Measurements from ENCODE around the gene MASP1.
A peak's percentile ranks its signal among the peaks of the same experiment; 100 is the strongest.

The MASP1 gene, protein sequence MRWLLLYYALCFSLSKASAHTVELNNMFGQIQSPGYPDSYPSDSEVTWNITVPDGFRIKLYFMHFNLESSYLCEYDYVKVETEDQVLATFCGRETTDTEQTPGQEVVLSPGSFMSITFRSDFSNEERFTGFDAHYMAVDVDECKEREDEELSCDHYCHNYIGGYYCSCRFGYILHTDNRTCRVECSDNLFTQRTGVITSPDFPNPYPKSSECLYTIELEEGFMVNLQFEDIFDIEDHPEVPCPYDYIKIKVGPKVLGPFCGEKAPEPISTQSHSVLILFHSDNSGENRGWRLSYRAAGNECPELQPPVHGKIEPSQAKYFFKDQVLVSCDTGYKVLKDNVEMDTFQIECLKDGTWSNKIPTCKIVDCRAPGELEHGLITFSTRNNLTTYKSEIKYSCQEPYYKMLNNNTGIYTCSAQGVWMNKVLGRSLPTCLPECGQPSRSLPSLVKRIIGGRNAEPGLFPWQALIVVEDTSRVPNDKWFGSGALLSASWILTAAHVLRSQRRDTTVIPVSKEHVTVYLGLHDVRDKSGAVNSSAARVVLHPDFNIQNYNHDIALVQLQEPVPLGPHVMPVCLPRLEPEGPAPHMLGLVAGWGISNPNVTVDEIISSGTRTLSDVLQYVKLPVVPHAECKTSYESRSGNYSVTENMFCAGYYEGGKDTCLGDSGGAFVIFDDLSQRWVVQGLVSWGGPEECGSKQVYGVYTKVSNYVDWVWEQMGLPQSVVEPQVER

GRCh38 chr3:187291512-187292132, at the start of gene MASP1:
TSS of gene MASP1 (minus strand) at chr3:187291737. CDS start at chr3:187291632, 105 bp downstream.
- FAIRE-seq = no peak

GRCh38 chr3:187340578-187340977, 49.0 kb upstream of the MASP1 start:
- FAIRE-seq = no peak
- no peak for DNase-seq (ENCODE audit: insufficient read length, low spot score)

More at GRCh38 chr3:187291512-187292132, at the start of gene MASP1:
- no peak for DNase-seq (ENCODE audit: insufficient read length, low spot score)

- FAIRE-seq (no peak), DNase-seq (ENCODE audit: insufficient read length, low spot score) (no peak)
Observed at GRCh38 chr3:187336322-187336721, 44.8 kb upstream of the MASP1 start.

- FAIRE-seq = no peak
- DNase-seq (ENCODE audit: insufficient read length, low spot score) = no peak
Observed at GRCh38 chr3:187334904-187335303, 43.4 kb upstream of the MASP1 start.

DNA sequence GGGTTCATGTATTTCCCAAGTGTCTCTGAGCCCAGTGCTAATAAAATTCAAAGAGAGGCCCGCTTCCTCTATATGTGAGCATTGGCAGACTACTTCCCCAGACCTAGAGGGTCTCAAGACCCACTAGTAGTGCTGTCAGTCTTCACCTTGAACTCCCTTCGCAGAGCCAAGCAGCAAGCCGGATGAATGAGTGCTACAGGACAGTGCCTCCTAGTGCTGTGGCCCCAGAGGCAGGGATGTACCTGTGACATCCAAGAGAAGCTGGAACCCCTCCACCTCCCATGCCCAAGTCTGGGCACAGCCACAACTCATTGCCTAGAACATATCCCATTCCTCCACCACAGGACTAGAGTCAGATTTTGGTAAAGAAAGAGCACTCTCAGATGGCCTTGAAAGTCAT, 37.2 kb upstream of the MASP1 start:
- FAIRE-seq = no peak

GRCh38 chr3:187327845-187328244, 36.3 kb upstream of the MASP1 start:
- DNase-seq (ENCODE audit: insufficient read length, low spot score) = no peak
- FAIRE-seq = no peak

More for the DNA sequence above, 37.2 kb upstream of the MASP1 start:
- no peak for DNase-seq (ENCODE audit: insufficient read length, low spot score)

DNA sequence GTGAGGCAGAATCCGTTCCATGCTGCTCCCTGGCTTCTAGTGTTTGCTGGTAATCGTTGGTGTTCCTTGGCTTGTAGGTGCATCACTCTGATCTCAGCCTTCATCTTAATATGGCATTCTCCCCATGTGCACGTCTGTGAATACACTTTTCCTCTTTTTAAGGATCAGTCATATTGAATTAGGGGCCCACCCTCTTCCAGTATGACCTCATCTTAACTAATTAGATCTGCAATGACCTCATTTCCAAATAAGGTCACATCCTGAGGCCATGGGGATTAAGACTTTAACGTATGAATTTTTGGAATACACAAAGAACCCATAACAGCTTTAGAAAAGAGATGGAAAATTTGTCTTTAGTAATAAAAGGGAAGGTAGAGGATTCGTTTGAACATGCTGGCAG, 34.1 kb upstream of the MASP1 start:
- no peak for DNase-seq (ENCODE audit: insufficient read length, low spot score)
- no peak for FAIRE-seq

GRCh38 chr3:187323091-187323490, 31.6 kb upstream of the MASP1 start:
- DNase-seq (ENCODE audit: insufficient read length, low spot score) = no peak
- no peak for FAIRE-seq

- FAIRE-seq = no peak
- DNase-seq (ENCODE audit: insufficient read length, low spot score) = no peak
Observed at GRCh38 chr3:187322291-187322690, 30.8 kb upstream of the MASP1 start.

- DNase-seq (ENCODE audit: insufficient read length, low spot score) = no peak
- no peak for FAIRE-seq
Observed at GRCh38 chr3:187321766-187322165, 30.2 kb upstream of the MASP1 start.

DNA sequence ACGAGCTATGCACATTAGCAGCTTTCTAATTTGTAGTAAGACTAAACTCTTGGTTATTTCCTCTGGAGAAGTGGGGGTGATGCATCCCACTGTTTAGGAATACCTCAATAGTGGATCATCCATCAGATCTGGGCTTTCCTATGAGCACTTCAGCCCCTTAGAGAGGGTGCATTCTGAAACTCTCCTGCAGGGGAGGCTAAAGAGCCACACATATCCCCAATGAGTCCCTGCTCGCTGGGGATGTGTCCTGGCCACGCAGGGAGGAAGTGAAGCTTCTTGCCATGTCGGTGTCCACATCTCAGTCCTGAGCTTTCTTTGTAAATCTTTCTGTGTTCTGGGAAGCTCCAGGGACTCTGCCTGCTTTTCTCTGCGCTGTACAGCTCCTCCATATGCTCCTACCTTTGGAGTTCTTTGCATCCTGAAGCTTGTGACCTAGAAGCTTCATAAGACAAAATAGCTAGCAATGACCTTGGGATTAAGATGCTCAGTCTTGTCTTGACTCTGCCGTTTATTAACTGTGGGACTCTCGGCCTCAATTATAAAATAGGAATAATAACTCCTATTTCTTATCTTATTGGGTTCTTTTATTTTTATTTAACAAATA, 28.3 kb upstream of the MASP1 start:
- DNase-seq (ENCODE audit: insufficient read length, low spot score) (peak; percentile 33), FAIRE-seq (peak; percentile 90)

DNA sequence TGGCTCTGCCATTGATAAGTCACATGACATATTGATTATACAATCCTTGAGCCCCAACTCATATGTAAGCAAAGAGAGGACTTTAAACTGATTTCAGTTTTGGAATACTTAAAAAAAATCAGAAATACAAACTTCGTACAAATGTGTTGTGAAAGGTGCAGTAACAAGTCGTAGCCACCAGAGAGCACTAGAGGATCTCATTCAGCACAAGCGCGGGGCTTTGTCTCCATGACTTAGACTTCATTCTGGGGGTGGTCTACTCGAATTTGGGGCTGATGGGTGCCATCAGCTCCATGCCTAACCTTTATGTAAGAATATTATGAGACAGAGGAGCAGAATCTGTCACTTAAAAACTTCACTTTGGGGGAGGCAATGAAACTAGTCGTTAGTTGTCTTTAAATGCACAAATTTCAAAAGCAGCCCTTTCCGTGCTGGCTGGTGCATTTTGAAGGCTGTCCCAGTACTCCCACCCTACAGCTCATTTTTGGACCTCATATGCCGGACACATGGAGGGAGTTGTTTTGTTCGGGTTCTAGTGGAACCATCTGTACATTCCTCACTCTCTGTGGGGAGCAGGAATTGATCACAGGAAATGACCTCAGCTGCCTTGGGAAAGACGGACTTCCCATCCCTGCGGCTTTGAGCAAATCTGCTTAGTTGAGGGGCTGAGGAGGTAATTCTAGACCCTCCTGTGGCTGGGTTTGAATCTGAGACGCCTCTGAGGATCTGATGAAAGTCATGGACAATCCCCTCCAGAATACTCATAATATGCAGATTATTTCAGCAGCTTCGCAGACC, 27.5 kb upstream of the MASP1 start:
- DNase-seq (ENCODE audit: insufficient read length, low spot score) = peak; percentile 19
- FAIRE-seq = peak; percentile 76

- no peak for DNase-seq (ENCODE audit: insufficient read length, low spot score)
- FAIRE-seq = no peak
Observed at GRCh38 chr3:187315872-187316271, 24.3 kb upstream of the MASP1 start.

GRCh38 chr3:187314176-187314575, 22.6 kb upstream of the MASP1 start:
- no peak for DNase-seq (ENCODE audit: insufficient read length, low spot score)
- no peak for FAIRE-seq

GRCh38 chr3:187310954-187311470, 19.5 kb upstream of the MASP1 start:
- DNase-seq (ENCODE audit: insufficient read length, low spot score) (no peak), FAIRE-seq (no peak)

GRCh38 chr3:187310226-187310625, 18.7 kb upstream of the MASP1 start:
- FAIRE-seq = no peak
- DNase-seq (ENCODE audit: insufficient read length, low spot score) = no peak

DNA sequence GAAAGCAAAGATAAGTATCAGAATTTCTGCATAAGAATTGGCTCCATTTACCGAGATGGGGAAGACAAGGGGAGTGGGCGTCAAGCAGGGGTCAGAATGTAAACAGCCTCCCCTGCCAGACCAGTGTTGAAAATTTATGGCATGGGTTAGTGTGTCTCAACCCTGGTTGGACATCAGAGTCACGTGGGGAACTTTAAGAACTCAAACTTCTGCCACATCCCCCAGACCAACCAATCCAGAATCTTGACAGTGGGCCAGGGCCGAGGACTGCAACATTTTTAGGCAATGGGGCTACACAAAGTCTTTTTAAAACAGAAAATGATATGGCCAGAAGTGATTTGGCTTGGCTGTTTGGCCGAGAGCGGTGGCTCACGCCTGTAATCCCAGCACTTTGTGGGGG, 14.3 kb upstream of the MASP1 start:
- FAIRE-seq (no peak), DNase-seq (ENCODE audit: insufficient read length, low spot score) (no peak)

GRCh38 chr3:187299611-187300010, 8.1 kb upstream of the MASP1 start:
- DNase-seq (ENCODE audit: insufficient read length, low spot score) (no peak), FAIRE-seq (no peak)

- DNase-seq (ENCODE audit: insufficient read length, low spot score) (no peak), FAIRE-seq (no peak)
Observed at GRCh38 chr3:187296911-187297310, 5.4 kb upstream of the MASP1 start.

GRCh38 chr3:187296058-187296457, 4.5 kb upstream of the MASP1 start:
- no peak for DNase-seq (ENCODE audit: insufficient read length, low spot score)
- FAIRE-seq = no peak

Measured in GM19239 (cell line).